Aorta (tissue), 5 donors: ENCODE measurements around the gene CMKLR1. TPM values are rescaled to one million over a fixed set of nuclear protein-coding genes. Genes with fewer than 3 reads are reported as not detected.

Experiments used
- ATAC-seq: fragments of 200-7000 bp; cut with Tn5 transposase; one replicate; pipeline ENCODE4 v1.9.1; 2022; ENCODE audit warnings: moderate library complexity; ENCODE audit not compliant: low FRiP score
- DNase-seq, 2 donors: peaks; one replicate each; pipeline ENCODE4 v3.0.0-alpha.2; 2020
- H3K27ac ChIP-seq, 2 donors: one replicate each; pipeline ENCODE4 v1.5.1; 2013; ENCODE audit warnings: low read length in 2 of 2, mild to moderate bottlenecking in 2 of 2, moderate library complexity in 2 of 2, control low read depth in 1 of 2, inconsistent platforms in 1 of 2, low read depth in 1 of 2
- H3K27me3 ChIP-seq, 2 donors: one replicate each; pipeline ENCODE4 v1.6.1; 2013; ENCODE audit warnings: control low read depth in 1 of 2, low read length in 1 of 2, mild to moderate bottlenecking in 1 of 2, moderate library complexity in 1 of 2; ENCODE audit not compliant: insufficient read depth in 2 of 2, control insufficient read depth in 1 of 2
- H3K36me3 ChIP-seq, 2 donors: one replicate each; pipeline ENCODE4 v1.6.1; 2013; ENCODE audit warnings: control low read depth in 1 of 2, low read length in 1 of 2, mild to moderate bottlenecking in 1 of 2; ENCODE audit not compliant: insufficient read depth in 2 of 2, control insufficient read depth in 1 of 2
- H3K4me1 ChIP-seq, 2 donors: one replicate each; pipeline ENCODE4 v1.6.1; 2013; ENCODE audit warnings: low read length in 2 of 2, control low read depth in 1 of 2, mild to moderate bottlenecking in 1 of 2, moderate library complexity in 1 of 2; ENCODE audit not compliant: insufficient read depth in 2 of 2, control insufficient read depth in 1 of 2
- H3K4me3 ChIP-seq, 2 donors: one replicate each; pipeline ENCODE4 v1.5.1; 2013; ENCODE audit warnings: low read length in 2 of 2, control low read depth in 1 of 2, mild to moderate bottlenecking in 1 of 2
- H3K9me3 ChIP-seq: one replicate; pipeline ENCODE4 v1.6.1; 2013; ENCODE audit warnings: mild to moderate bottlenecking, low read length; ENCODE audit not compliant: control insufficient read depth
- WGBS, 2 donors: extraction: QIAGEN DNeasy Blood & Tissue Kit; methylation state at CpG; one replicate each; pipeline ENCODE4 v1.1.7; 2013; 5-methylcytosine and 5-hydroxymethylcytosine counted together
- intact Hi-C, 2 donors: fragments of 100-400 bp; cut with DNase I; formaldehyde crosslinking; loops; one replicate each; pipeline versions ENCODE4 v1.14.2 to v1.15.0; 2022
- polyA plus RNA-seq, 2 donors: library from polyadenylated mRNA; stranded (reverse); fragments of 200-250 nt; gene quantifications; one replicate each; pipeline ENCODE4 v1.2.3, GENCODE V29; 2013
- total RNA-seq, 2 donors: library from RNA; stranded (reverse); fragmentation: NEBNext Ultra II Directional; extraction: Animal tissue kit (Norgen Biotek cat#: 25700); gene quantifications; one replicate each; pipeline ENCODE4 v1.2.1, GENCODE V29; 2021
- donor health status: healthy with polysubstance abuse.
- donor health status: Bipolar disorder and iron deficiency.
- donor health status: DM: no; HTN: no; CAD: no.
- donor health status: DM: no; HTN: no; CAD: no.
- donor health status: DM: yes; HTN: yes; CAD: no.

The CMKLR1 gene
- total and polyA plus RNA-seq, 4 donors, result 9.1 to 55.4 (median 26.8) TPM

DNA sequence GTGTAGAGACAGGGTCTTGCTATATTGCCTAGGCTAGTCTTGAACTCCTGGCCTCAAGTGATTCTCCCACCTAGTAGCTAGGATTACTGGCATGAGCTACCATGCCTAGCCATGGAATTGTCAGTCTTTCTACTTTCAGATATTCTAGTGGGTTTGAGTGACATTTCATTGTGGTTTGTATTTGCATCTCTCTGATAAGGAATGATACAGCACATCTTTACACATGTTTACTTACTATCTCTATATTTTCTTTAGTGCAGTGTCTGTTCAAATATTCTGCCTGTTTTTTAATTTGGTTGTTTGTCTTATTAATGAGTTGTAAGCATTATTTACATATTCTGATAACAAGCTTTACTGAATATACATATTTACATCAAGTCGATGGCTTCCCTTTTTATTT is 73.6 kb downstream of the CMKLR1 start:
- no peak for ATAC-seq
- 70 to 77% methylated on average over 1 of the region's 1 CpG for WGBS, 2 donors
- H3K27me3 ChIP-seq, result no peaks in the 10 kb centered on the region
- peaks cover 3% of the 10 kb centered on the region for H3K9me3 ChIP-seq
- no peak for DNase-seq
- no peaks in the 10 kb centered on the region for H3K4me1 ChIP-seq
- intact Hi-C loops, result no loop called here
- H3K4me3 ChIP-seq, result no peak overlapping the region
- H3K36me3 ChIP-seq, result no peaks in the 10 kb centered on the region
- H3K27ac ChIP-seq, result no peak overlapping the region

DNA sequence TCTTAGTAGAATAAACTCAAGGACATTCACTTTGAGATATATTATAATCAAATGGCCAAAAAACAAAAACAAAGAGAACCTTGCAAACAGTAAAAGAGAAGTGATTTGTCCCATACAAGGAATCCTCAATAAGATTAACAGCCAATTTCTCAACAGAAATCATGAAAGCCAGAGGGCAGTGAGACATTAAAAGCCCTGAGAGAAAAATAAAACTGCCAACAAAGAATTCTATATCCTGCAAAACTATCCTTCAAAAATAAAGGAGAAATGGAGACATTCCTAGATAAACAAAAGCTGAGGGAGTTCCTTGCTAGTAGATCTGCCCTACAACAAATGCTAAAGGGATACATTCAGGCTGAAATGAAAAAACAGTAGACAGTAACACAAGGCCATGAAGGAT is 78.1 kb downstream of the CMKLR1 start:
- intact Hi-C loops, result no loop called here
- peaks cover 1% of the 10 kb centered on the region for H3K9me3 ChIP-seq
- H3K4me1 ChIP-seq, result no peaks in the 10 kb centered on the region
- H3K27me3 ChIP-seq, result peaks cover 0 to 5% of the 10 kb centered on the region in 2 donors
- H3K4me3 ChIP-seq, result no peak overlapping the region
- no peak overlapping the region for H3K27ac ChIP-seq
- ATAC-seq (no peak), DNase-seq (no peak)
- H3K36me3 ChIP-seq, result no peaks in the 10 kb centered on the region

DNA sequence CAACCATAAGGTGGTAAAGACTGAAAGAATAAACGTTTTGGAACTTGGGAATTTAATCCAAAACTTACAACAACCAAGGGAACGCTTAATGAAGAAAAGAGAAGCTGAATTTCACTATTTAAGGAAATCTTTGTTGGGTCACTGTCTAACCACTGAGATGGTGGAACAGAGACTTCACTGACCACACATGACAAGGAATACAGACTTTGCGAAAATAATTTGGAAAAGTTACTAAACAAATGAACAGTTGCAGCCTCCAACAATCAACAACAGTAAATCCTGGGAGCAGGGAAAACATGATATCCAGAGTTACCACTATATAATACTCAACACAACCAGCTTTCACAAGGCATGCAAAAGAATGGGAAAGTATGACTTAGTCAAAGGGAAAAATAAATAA is 79.1 kb downstream of the CMKLR1 start:
- peaks cover 0 to 5% of the 10 kb centered on the region in 2 donors for H3K27me3 ChIP-seq
- H3K9me3 ChIP-seq, result peaks cover 1% of the 10 kb centered on the region
- H3K4me1 ChIP-seq, result no peaks in the 10 kb centered on the region
- no peak overlapping the region for H3K27ac ChIP-seq
- H3K36me3 ChIP-seq, result no peaks in the 10 kb centered on the region
- H3K4me3 ChIP-seq, result no peak overlapping the region
- intact Hi-C loops, result no loop called here
- 41 to 71% methylated on average over 3 of the region's 3 CpGs for WGBS, 2 donors
- DNase-seq (no peak), ATAC-seq (no peak)

DNA sequence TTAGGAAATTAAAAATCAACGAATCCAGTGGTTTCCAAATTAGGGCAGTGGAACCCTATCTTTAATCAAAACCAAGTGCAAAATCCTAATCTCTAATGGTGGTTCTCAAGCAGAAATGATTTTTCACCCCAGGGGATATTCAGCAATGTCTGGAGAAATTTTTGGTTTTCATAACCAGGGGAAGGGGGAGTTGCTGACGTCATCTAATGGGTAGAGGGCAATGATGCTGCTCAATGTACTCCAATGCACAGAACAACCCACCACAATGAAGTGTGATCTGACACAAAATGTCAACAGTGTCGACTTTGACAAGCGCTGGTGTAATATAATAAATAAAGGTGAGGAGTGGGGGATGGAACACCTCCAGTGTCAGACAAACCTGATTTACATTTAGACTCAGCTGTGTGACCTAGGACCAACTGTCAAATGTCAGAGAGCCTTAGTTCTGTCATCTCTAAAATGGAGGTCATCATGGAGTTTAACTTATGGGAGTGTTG is 81.5 kb downstream of the CMKLR1 start:
- H3K4me1 ChIP-seq, result no peaks in the 10 kb centered on the region
- 69 to 72% methylated on average over 4 of the region's 4 CpGs for WGBS, 2 donors
- no peak overlapping the region for H3K27ac ChIP-seq
- H3K4me3 ChIP-seq, result no peak overlapping the region
- H3K36me3 ChIP-seq, result no peaks in the 10 kb centered on the region
- no peak for ATAC-seq
- no peak for DNase-seq
- peaks cover 1% of the 10 kb centered on the region for H3K9me3 ChIP-seq
- intact Hi-C loops, result no loop called here
- peaks cover 0 to 5% of the 10 kb centered on the region in 2 donors for H3K27me3 ChIP-seq

DNA sequence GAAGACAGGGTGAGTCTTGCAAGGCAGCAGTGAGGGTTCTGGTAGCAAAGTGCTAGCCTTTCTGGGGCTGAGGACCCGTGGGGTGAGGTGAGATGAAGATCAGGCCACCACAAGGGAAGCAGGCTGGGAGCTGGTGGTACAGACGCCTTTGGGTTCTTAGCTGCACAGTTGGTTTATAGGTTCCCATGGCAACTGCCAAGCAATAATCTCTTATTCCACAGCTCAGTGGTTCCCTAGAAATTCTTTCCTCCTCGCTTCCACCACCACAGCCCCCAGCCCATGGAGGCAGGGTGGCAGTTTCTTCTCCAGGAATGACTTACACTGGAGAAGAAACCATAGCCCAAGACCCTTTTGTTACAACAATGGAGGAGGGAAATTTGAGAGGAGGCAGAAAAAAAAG is 82.1 kb downstream of the CMKLR1 start:
- Histone ChIP-seq H3K4me1 (no peaks in the 10 kb centered on the region), H3K36me3 (no peaks in the 10 kb centered on the region), H3K9me3 (peaks cover 1% of the 10 kb centered on the region), H3K27ac (no peak overlapping the region), H3K4me3 (no peak overlapping the region), H3K27me3 (peaks cover 0 to 5% of the 10 kb centered on the region in 2 donors)
- intact Hi-C loops, result no loop called here
- ATAC-seq (no peak), DNase-seq (no peak)
- WGBS, 2 donors, result 23 to 32% methylated on average over 3 of the region's 3 CpGs

DNA sequence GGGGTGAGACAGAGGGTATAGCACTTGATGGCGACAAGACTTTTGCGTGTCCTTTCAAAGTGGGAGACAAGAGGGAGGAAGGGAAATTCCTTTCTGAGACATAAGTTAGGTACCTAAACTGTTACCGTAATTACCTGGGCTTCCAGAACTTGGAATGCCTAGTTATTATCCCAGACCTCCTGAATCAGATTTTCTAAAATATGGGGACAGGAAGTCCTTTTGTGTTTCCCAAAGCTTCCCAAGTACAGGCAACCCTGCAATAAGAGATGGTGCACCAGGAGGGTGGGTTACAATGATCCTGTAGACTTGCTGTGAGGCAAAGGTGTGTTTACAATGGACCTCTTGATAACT is 83.9 kb downstream of the CMKLR1 start:
- no peak for ATAC-seq

DNA sequence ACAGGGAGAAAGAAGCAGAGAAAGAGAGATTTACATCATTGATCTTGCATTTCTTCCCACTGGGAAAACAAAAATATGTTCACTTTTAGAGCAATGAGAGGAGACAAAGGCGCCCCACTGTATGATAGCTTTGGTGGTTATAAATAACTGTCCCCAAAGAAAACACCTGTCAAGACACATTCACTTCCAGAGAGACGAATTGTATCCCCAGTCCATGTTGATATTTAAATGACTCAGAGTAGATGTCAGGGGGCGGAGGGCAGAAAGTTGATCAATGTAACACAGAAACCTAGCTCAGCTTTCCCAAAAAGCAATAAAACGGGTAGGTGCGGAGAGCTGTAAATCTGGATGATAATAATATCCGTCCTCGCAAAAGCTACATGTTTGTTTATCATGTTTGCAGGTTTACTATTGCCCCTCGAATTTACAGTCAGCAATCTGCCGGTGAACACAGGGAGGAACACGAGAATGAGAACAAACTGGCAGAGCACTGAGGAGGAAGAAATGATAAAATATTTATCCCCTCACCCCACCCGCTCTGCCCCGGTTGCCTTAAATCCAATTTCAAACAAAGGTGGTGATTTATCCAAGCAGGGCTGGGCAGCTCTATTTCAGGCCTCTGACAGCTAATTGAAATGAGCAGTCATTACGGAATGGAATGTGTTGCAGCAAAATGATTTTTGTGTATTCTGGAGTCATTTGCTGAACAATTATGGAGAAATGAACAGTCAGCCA is 84.4 kb downstream of the CMKLR1 start:
- Histone ChIP-seq H3K4me1 (no peaks in the 10 kb centered on the region), H3K36me3 (no peaks in the 10 kb centered on the region), H3K9me3 (no peaks in the 10 kb centered on the region), H3K27me3 (peaks cover 0 to 5% of the 10 kb centered on the region in 2 donors), H3K4me3 (no peak overlapping the region), H3K27ac (no peak overlapping the region)
- ATAC-seq, result no peak
- intact Hi-C loops, result no loop called here
- 43 to 50% methylated on average over 13 of the region's 13 CpGs for WGBS, 2 donors
- DNase-seq, result no peak

More for the DNA sequence above, 83.9 kb downstream of the CMKLR1 start:
- no peaks in the 10 kb centered on the region for H3K36me3 ChIP-seq
- H3K4me3 ChIP-seq, result no peak overlapping the region
- no peaks in the 10 kb centered on the region for H3K9me3 ChIP-seq
- intact Hi-C loops, result no loop called here
- DNase-seq, result no peak
- no peaks in the 10 kb centered on the region for H3K4me1 ChIP-seq
- peaks cover 0 to 5% of the 10 kb centered on the region in 2 donors for H3K27me3 ChIP-seq
- WGBS, 2 donors, result 71 to 80% methylated on average over 3 of the region's 3 CpGs
- H3K27ac ChIP-seq, result no peak overlapping the region

DNA sequence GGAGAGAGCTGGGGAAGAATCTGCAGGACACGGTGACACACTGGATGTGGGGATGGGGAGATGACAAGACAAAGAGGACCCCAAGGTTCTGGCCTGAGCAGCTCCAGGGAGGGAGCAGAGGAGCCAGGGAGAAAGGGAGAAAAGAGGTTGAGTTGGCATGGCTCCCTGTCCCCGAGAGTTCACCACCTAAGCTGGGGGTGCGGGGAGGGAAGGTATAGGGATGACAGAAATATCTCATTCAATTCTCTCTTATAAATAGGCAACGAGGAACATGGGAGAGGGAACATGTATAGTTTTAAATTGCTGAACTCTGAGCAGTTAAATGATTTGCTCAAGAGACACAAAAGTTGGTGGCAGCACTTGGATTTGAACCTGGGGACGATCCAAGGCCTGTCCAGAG is 85.1 kb downstream of the CMKLR1 start:
- ATAC-seq (no peak), DNase-seq (no peak)
- H3K27me3 ChIP-seq, result peaks cover 0 to 5% of the 10 kb centered on the region in 2 donors
- intact Hi-C loops, result no loop called here
- H3K27ac ChIP-seq, result no peak overlapping the region
- H3K9me3 ChIP-seq, result no peaks in the 10 kb centered on the region
- no peaks in the 10 kb centered on the region for H3K36me3 ChIP-seq
- H3K4me1 ChIP-seq, result no peaks in the 10 kb centered on the region
- H3K4me3 ChIP-seq, result no peak overlapping the region
- WGBS, 2 donors, result 39 to 49% methylated on average over 5 of the region's 5 CpGs

DNA sequence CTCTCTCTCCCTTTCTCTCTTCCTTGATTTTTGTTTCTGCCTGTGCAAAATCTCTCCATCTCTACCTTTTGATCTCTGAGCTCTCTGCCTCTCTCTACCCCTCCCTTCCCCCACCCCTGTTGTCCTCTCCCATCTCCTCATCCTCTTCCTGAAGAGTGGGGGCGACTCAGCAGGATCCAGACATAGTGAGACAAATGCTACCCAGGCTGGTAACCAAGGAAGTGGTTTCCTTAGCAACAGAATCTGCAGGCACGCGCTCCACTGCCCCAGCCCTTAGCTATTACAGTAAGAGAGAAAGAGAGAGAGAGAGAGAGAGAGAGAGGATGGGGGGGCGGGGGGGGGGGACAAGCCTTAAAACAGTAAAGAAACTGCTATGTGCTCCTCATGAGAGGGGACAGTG is 85.6 kb downstream of the CMKLR1 start:
- no peak for ATAC-seq
- Histone ChIP-seq H3K36me3 (no peaks in the 10 kb centered on the region), H3K27me3 (peaks cover 0 to 5% of the 10 kb centered on the region in 2 donors), H3K4me3 (no peak overlapping the region), H3K27ac (no peak overlapping the region), H3K4me1 (no peaks in the 10 kb centered on the region), H3K9me3 (no peaks in the 10 kb centered on the region)
- intact Hi-C loops, result no loop called here
- 1 to 10% methylated on average over 3 to 4 of the region's 4 CpGs for WGBS, 2 donors
- no peak for DNase-seq
